ENCODE data around the gene SIAH1. TPM values are rescaled to one million over a fixed set of nuclear protein-coding genes. Genes with fewer than 3 reads are reported as not detected.

Gene SIAH1
- total and polyA plus RNA-seq, 2 donors (not counting 1 experiment from before 2014, with no cell fraction given), result 10.6 to 47.6 TPM

- Histone ChIP-seq H3K27me3 (replicated peaks in 1 of 4; ENCODE audit: control extremely low read depth in 1 of 4, control insufficient read depth in 3 of 4, insufficient read depth in 4 of 4, low read length in 3 of 4) (no peaks in the 10 kb centered on the region), H3K36me3 (replicated peaks in 1 of 2; ENCODE audit: control extremely low read depth in 1 of 2, control insufficient read depth in 1 of 2, extremely low read depth in 1 of 2, insufficient read depth in 2 of 2, low read length in 1 of 2) (no peaks in the 10 kb centered on the region), H3K79me2 (ENCODE audit: control insufficient read depth, insufficient read depth, low read length) (no peaks in the 10 kb centered on the region), H3K9ac (ENCODE audit: low read length) (no peak overlapping the region), H4K20me1 (ENCODE audit: control insufficient read depth, insufficient read depth, low read length, poor library complexity, severe bottlenecking) (no peaks in the 10 kb centered on the region), H3K9me3 (ENCODE audit: control extremely low read depth in 1 of 3, control insufficient read depth in 2 of 3, insufficient read depth in 1 of 3, low read length in 2 of 3) (no peaks in the 10 kb centered on the region), H3K4me1 (ENCODE audit: control insufficient read depth in 2 of 2, insufficient read depth in 2 of 2, low read length in 2 of 2) (no peaks in the 10 kb centered on the region), H3K27ac (ENCODE audit: low read length in 2 of 2) (no peak overlapping the region), H2AFZ (ENCODE audit: insufficient read depth, low read depth, low read length, poor library complexity, severe bottlenecking) (no peak overlapping the region), H3K4me3 (ENCODE audit: control extremely low read depth in 1 of 5, extremely low read depth in 1 of 5, insufficient read depth in 1 of 5, low read depth in 2 of 5, low read length in 4 of 5) (no peak overlapping the region), H3K4me2 (replicated peaks; ENCODE audit: low read depth, low read length, poor library complexity, severe bottlenecking) (no peak overlapping the region)
- intact Hi-C loops (cut with micrococcal nuclease), result no loop called here
- Mint-ChIP-seq H3K4me3 (no peak overlapping the region), H3K9me3 (ENCODE audit: insufficient read depth) (no peaks in the 10 kb centered on the region), H3K27ac (no peak overlapping the region), H3K4me1 (no peaks in the 10 kb centered on the region), H3K27me3 (no peaks in the 10 kb centered on the region)
- POLR2A ChIA-PET, result interaction anchor here (0.6 kb wide), 1 partner anchor 51 kb away, joined by 5 read pairs; no protein-coding TSS in a partner anchor
- CTCF ChIA-PET, result no interaction called here
- 100% methylated on average over 1 of the region's 2 CpGs for WGBS (ENCODE audit: insufficient coverage)
- no peak for ATAC-seq (ENCODE audit: low read depth)
- no peak for TF ChIP-seq EZH2 (IDR thresholded peaks at IDR 0.05; ENCODE audit: borderline replicate concordance, insufficient read depth, low read depth, low read length, poor library complexity, severe bottlenecking)
- TF ChIP-seq CTCF (IDR thresholded peaks at IDR 0.05), result no peak
- no peak for DNase-seq
Observed at GRCh38 chr16:48413272-48413671, 28.1 kb upstream of the SIAH1 start.

GRCh38 chr16:48409839-48410632 lies 24.8 kb upstream of the SIAH1 start:
- intact Hi-C loops (cut with micrococcal nuclease), result no loop called here
- DNase-seq (no peak), ATAC-seq (ENCODE audit: low read depth) (no peak)
- TF ChIP-seq CTCF (IDR thresholded peaks at IDR 0.05) (no peak), EZH2 (IDR thresholded peaks at IDR 0.05; ENCODE audit: borderline replicate concordance, insufficient read depth, low read depth, low read length, poor library complexity, severe bottlenecking) (no peak)
- Mint-ChIP-seq H3K4me3 (no peak overlapping the region), H3K27ac (no peak overlapping the region), H3K27me3 (no peaks in the 10 kb centered on the region), H3K4me1 (no peaks in the 10 kb centered on the region), H3K9me3 (ENCODE audit: insufficient read depth) (no peaks in the 10 kb centered on the region)
- H4K20me1 ChIP-seq (ENCODE audit: control insufficient read depth, insufficient read depth, low read length, poor library complexity, severe bottlenecking), result no peaks in the 10 kb centered on the region
- no peak overlapping the region for H3K9ac ChIP-seq (ENCODE audit: low read length)
- WGBS (ENCODE audit: insufficient coverage), result 99% methylated on average over 10 of the region's 12 CpGs
- H3K27ac ChIP-seq (ENCODE audit: low read length in 2 of 2), result no peak overlapping the region
- H3K27me3 ChIP-seq (replicated peaks in 1 of 4; ENCODE audit: control extremely low read depth in 1 of 4, control insufficient read depth in 3 of 4, insufficient read depth in 4 of 4, low read length in 3 of 4), result no peaks in the 10 kb centered on the region
- no peak overlapping the region for H2AFZ ChIP-seq (ENCODE audit: insufficient read depth, low read depth, low read length, poor library complexity, severe bottlenecking)
- no peak overlapping the region for H3K4me3 ChIP-seq (ENCODE audit: control extremely low read depth in 1 of 5, extremely low read depth in 1 of 5, insufficient read depth in 1 of 5, low read depth in 2 of 5, low read length in 4 of 5)
- no peaks in the 10 kb centered on the region for H3K79me2 ChIP-seq (ENCODE audit: control insufficient read depth, insufficient read depth, low read length)
- H3K9me3 ChIP-seq (ENCODE audit: control extremely low read depth in 1 of 3, control insufficient read depth in 2 of 3, insufficient read depth in 1 of 3, low read length in 2 of 3), result no peaks in the 10 kb centered on the region
- no peaks in the 10 kb centered on the region for H3K4me1 ChIP-seq (ENCODE audit: control insufficient read depth in 2 of 2, insufficient read depth in 2 of 2, low read length in 2 of 2)
- CTCF ChIA-PET, result interaction anchor here (0.7 kb wide), 1 partner anchor 218 kb away, joined by 4 read pairs; no protein-coding TSS in a partner anchor
- H3K36me3 ChIP-seq (replicated peaks in 1 of 2; ENCODE audit: control extremely low read depth in 1 of 2, control insufficient read depth in 1 of 2, extremely low read depth in 1 of 2, insufficient read depth in 2 of 2, low read length in 1 of 2), result no peaks in the 10 kb centered on the region
- POLR2A ChIA-PET, result interaction anchor here (0.7 kb wide), 1 partner anchor 129 kb away, joined by 9 read pairs; no protein-coding TSS in a partner anchor
- H3K4me2 ChIP-seq (replicated peaks; ENCODE audit: low read depth, low read length, poor library complexity, severe bottlenecking), result no peak overlapping the region

Measured in B cell (primary cell).